D721Med (cell line): ENCODE measurements around the gene SMG6.
"Not testable (repeated sequence)": the region's sequence is repeated elsewhere in the genome, so short reads cannot be mapped to it uniquely, and the experiment has no call there.

ENCODE experiments used
- DNase-seq: peaks from one replicate; pipeline ENCODE4 v3.0.0; 2011; ENCODE audit warnings: low spot score; ENCODE audit not compliant: insufficient read length
- FAIRE-seq: peaks from 2 replicates; lab custom pipeline; 2011; peaks lifted over from hg19 to GRCh38; lab: Jason Lieb, UNC
- CTCF ChIP-seq: IDR thresholded peaks from 2 replicates; pipeline ENCODE4 v1.5.1; 2012; ENCODE audit warnings: mild to moderate bottlenecking, control low read depth; ENCODE audit not compliant: insufficient read depth; ENCODE audit errors: missing control alignments

Gene SMG6

GRCh38 chr17:2172999-2173398 is 130.6 kb downstream of the SMG6 start:
- TF ChIP-seq CTCF: no peak
- no peak for DNase-seq
- no peak for FAIRE-seq

DNA sequence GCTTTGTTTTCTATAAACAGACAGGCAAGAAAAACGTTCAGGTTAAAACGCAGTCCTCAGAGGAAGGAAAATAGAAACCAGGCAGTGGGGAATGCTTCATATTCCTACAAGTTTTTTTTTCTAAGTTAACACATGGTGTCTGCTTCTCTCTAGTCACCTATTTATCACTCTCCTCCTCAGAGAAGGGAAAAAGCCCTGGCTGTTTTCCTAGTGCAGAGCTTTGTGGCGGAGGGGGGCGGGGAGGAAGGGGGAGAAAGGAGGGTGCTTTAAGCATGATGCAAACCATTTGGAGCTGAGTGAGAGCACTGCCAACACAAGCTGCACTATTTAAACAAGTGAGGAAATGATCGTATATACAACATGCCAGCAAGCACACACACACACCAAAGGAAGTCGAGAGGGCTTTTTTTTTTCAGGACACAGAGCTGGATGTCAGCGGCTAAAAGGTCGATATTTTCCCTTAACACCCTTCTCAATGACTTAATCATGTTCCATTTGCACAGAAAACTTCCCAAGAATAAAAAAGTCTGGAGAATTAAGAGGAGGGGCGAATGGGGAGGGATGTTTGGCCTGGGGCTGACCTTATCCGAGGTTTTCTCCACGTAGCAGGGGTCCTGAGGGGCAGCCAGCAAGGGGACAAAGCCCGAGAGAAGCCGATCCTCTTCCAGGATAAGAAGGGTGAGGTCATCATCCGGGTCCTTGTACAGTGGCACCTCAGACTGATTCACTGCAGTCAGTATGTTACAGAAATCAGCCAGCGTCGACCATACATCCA is 131.3 kb downstream of the SMG6 start:
- DNase-seq (no peak), FAIRE-seq (no peak)
- no peak for TF ChIP-seq CTCF

GRCh38 chr17:2171702-2172076 is 131.9 kb downstream of the SMG6 start:
- FAIRE-seq (no peak), DNase-seq (no peak)
- TF ChIP-seq CTCF: no peak

DNA sequence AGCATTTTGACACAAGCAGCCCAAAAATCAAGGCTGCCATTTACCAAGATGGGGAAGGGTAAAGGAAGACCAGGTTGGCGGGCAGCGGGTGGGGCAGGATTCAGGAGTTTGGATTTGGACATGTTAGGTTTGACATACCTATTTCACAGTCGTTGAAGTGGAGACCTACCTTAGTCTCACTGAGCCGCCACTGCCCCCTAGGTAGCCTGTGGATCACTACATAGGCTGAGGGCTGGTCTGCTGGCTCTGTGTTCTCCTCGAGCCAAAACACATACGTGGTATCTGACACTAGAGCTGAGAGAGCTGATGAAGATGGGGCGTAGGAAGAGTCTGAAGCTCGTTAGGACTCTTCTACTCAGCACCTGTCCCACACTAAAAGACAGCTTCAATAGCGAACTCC is 133.6 kb downstream of the SMG6 start:
- no peak for FAIRE-seq
- TF ChIP-seq CTCF: no peak
- DNase-seq: no peak

GRCh38 chr17:2165723-2166122 is 137.9 kb downstream of the SMG6 start:
- DNase-seq, FAIRE-seq: not testable (repeated sequence)

GRCh38 chr17:2158396-2158780 is 145.2 kb downstream of the SMG6 start:
- no peak for TF ChIP-seq CTCF
- no peak for DNase-seq
- FAIRE-seq: no peak

DNA sequence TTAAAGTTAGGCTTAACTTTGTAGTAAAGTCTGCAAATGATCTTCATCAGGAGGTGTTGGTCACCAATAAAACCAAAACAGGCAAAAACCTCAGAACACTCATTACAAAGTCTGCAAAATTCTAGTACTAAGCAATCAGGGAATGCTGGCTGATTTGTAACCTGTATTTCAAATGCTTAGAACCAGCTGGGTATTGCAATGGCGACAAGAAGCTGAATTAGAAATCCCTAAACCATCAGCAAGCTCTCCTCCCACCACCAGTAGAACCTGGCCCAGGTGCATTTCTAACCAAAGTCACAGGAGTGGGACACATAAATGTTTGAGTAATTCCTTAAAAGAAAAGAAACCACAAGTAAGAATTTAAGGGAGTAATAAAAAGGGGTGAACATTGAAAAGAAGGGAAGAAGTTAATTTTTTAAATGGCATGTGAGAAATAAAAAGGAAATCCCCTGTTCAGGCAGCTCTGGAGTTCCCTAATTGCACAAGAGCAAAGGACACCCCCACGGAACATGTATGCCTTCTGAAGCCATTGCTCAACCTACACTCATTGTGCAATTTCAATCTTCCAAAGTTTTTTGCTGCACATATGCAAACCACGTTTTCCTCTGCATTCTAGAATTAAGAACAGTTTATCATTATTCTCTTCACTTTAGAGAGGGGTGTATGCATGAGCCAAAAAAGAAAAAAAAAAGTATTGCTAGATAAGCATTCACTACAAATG is 145.8 kb downstream of the SMG6 start:
- FAIRE-seq (peak; percentile 55), DNase-seq (no peak)
- TF ChIP-seq CTCF: no peak
